B cell (primary cell): ENCODE results near the gene SUB1. TPM values are rescaled to one million over a fixed set of nuclear protein-coding genes. Genes with fewer than 3 reads are reported as not detected.

ENCODE experiments used
- ATAC-seq: fragments of 200-7000 bp; cut with Tn5 transposase; one replicate; pipeline ENCODE4 v1.10.0; 2021; ENCODE audit warnings: low read depth, mild to moderate bottlenecking, moderate number of reproducible peaks, moderate library complexity
- CTCF ChIA-PET: fragments of 350-600 bp; sonication (Branson Sonifier 250); formaldehyde crosslinking; loops from one replicate; lab custom pipeline; 2021; ENCODE audit warnings: antibody characterized with exemption, inconsistent platforms; lab: Charles Lee
- POLR2A ChIA-PET: fragments of 350-600 bp; sonication (Branson Sonifier 250); formaldehyde crosslinking; loops from one replicate; lab custom pipeline; 2021; ENCODE audit warnings: antibody characterized with exemption; lab: Charles Lee
- DNase-seq: peaks from one replicate; pipeline ENCODE4 v3.0.0; 2013
- H2AFZ ChIP-seq: 2 replicates; pipeline ENCODE4 v1.6.1; 2012; ENCODE audit warnings: mild to moderate bottlenecking, low read depth, low read length; ENCODE audit not compliant: insufficient read depth, poor library complexity, severe bottlenecking
- H3K27ac ChIP-seq, 2 donors: 1 replicate in 1 of 2; 2 replicates in 1 of 2; pipeline ENCODE4 v1.5.1; 2012 to 2013; ENCODE audit warnings: low read length in 2 of 2, mild to moderate bottlenecking in 2 of 2, moderate library complexity in 1 of 2
- H3K27me3 ChIP-seq, 4 experiments: fragments of 200-600 bp in 1 of 4; sonication (generic) in 1 of 4; replicated peaks in 1 of 4; 1 replicate in 2 of 4; 2 replicates in 2 of 4; pipeline versions ENCODE4 v1.6.1 to v1.7.0; 2013 to 2016; ENCODE audit warnings: low read length in 3 of 4, mild to moderate bottlenecking in 2 of 4, mixed read lengths in 1 of 4, moderate library complexity in 1 of 4; ENCODE audit not compliant: insufficient read depth in 4 of 4, control insufficient read depth in 3 of 4; ENCODE audit errors: control extremely low read depth in 1 of 4
- H3K36me3 ChIP-seq, 2 experiments: replicated peaks in 1 of 2; 1 replicate in 1 of 2; 2 replicates in 1 of 2; pipeline versions ENCODE4 v1.6.1 to v1.7.1; 2013; ENCODE audit warnings: low read length in 1 of 2; ENCODE audit not compliant: insufficient read depth in 2 of 2, control insufficient read depth in 1 of 2; ENCODE audit errors: control extremely low read depth in 1 of 2, extremely low read depth in 1 of 2
- H3K4me1 ChIP-seq, 2 donors: fragments of 200-600 bp in 1 of 2; sonication (generic) in 1 of 2; 1 replicate in 1 of 2; 2 replicates in 1 of 2; pipeline versions ENCODE4 v1.5.1 to v1.6.1; 2013 to 2017; ENCODE audit warnings: low read length in 2 of 2; ENCODE audit not compliant: control insufficient read depth in 2 of 2, insufficient read depth in 2 of 2
- H3K4me2 ChIP-seq: replicated peaks from 2 replicates; pipeline ENCODE3; 2012; ENCODE audit warnings: mild to moderate bottlenecking, low read depth, low read length; ENCODE audit not compliant: poor library complexity, severe bottlenecking
- H3K4me3 ChIP-seq, 5 experiments: fragments of 200-600 bp in 1 of 5; sonication (generic) in 1 of 5; 1 replicate in 3 of 5; 2 replicates in 2 of 5; pipeline versions ENCODE4 v1.5.1 to v1.7.0; 2011 to 2016; ENCODE audit warnings: low read length in 4 of 5, mild to moderate bottlenecking in 4 of 5, low read depth in 2 of 5, control low read depth in 1 of 5, moderate library complexity in 1 of 5; ENCODE audit not compliant: insufficient read depth in 1 of 5; ENCODE audit errors: control extremely low read depth in 1 of 5, extremely low read depth in 1 of 5
- H3K79me2 ChIP-seq: fragments of 200-600 bp; sonication (generic); one replicate; pipeline ENCODE4 v1.6.0; 2016; ENCODE audit warnings: low read length; ENCODE audit not compliant: control insufficient read depth, insufficient read depth
- H3K9ac ChIP-seq: fragments of 200-600 bp; sonication (generic); 2 replicates; pipeline ENCODE4 v1.6.1; 2017; ENCODE audit warnings: mild to moderate bottlenecking, low read length, moderate library complexity
- H3K9me3 ChIP-seq, 3 donors: one replicate each; pipeline versions ENCODE4 v1.6.1 to v1.7.1; 2013; ENCODE audit warnings: low read length in 2 of 3; ENCODE audit not compliant: control insufficient read depth in 2 of 3, insufficient read depth in 1 of 3; ENCODE audit errors: control extremely low read depth in 1 of 3
- H4K20me1 ChIP-seq: 2 replicates; pipeline ENCODE4 v1.6.0; 2012; ENCODE audit warnings: mild to moderate bottlenecking, low read length; ENCODE audit not compliant: insufficient read depth, control insufficient read depth, poor library complexity, severe bottlenecking
- H3K27ac Mint-ChIP-seq: one replicate; pipeline ENCODE4 v1.8.0; 2021; ENCODE audit warnings: mixed read lengths
- H3K27me3 Mint-ChIP-seq: one replicate; pipeline ENCODE4 v1.8.0; 2021; ENCODE audit warnings: mixed read lengths
- H3K4me1 Mint-ChIP-seq: one replicate; pipeline ENCODE4 v1.8.0; 2021; ENCODE audit warnings: mixed read lengths
- H3K4me3 Mint-ChIP-seq: one replicate; pipeline ENCODE4 v1.8.0; 2021; ENCODE audit warnings: mixed read lengths
- H3K9me3 Mint-ChIP-seq: one replicate; pipeline ENCODE4 v1.8.0; 2022; ENCODE audit warnings: mixed read lengths; ENCODE audit not compliant: insufficient read depth
- CTCF ChIP-seq: fragments of 200-600 bp; IDR thresholded peaks from one replicate; pipeline ENCODE4 v1.8.0; 2022; ENCODE audit warnings: antibody characterized with exemption, mild to moderate bottlenecking
- EZH2 ChIP-seq: IDR thresholded peaks from 2 replicates; pipeline ENCODE4 v1.6.1; 2012; ENCODE audit warnings: borderline replicate concordance, low read depth, mild to moderate bottlenecking, moderate library complexity, low read length; ENCODE audit not compliant: insufficient read depth, poor library complexity, severe bottlenecking
- WGBS: methylation state at CpG from one replicate; pipeline ENCODE4 v1.1.5; 2013; ENCODE audit warnings: missing lambda C conversion rate; ENCODE audit not compliant: insufficient coverage; 5-methylcytosine and 5-hydroxymethylcytosine counted together
- intact Hi-C: fragments of 100-400 bp; cut with micrococcal nuclease; formaldehyde crosslinking; loops from one replicate; pipeline ENCODE4 v1.10.0; 2022
- polyA plus RNA-seq: library from polyadenylated mRNA; depleted of rRNA; stranded (reverse); fragments of >200 nt; gene quantifications from 2 replicates; pipeline ENCODE4 v1.2.3, GENCODE V29; 2012
- total RNA-seq, 2 donors: library from RNA; stranded (reverse); fragments of 120-200 nt in 1 of 2; gene quantifications; 1 replicate in 1 of 2; 2 replicates in 1 of 2; pipeline versions ENCODE4 v1.2.3 to v1.2.4, GENCODE V29; 2013 to 2022

Gene SUB1
- total and polyA plus RNA-seq, 2 donors (not counting 1 experiment from before 2014, with no cell fraction given): 55.4 to 117 TPM

GRCh38 chr5:32583582-32584232 lies 1.6 kb upstream of the SUB1 start:
- peaks cover 0 to 4% of the 10 kb centered on the region in 2 experiments for H3K36me3 ChIP-seq
- intact Hi-C loops: loop anchor here (2.0 kb wide), 2 partner anchors 45 to 409 kb away; partner anchors contain the start of gene GOLPH3
- ATAC-seq (peak; percentile 63), DNase-seq (peak; percentile 88)
- CTCF ChIA-PET: interaction anchor here (1.2 to 5.5 kb wide), 6 partner anchors 9 to 351 kb away, joined by 3 to 74 read pairs (median 4); no protein-coding TSS in a partner anchor
- H3K4me2 ChIP-seq: peak overlapping the region; percentile 68
- H2AFZ ChIP-seq: no peak overlapping the region
- Mint-ChIP-seq H3K27ac (peak overlapping the region; percentile 97), H3K9me3 (no peaks in the 10 kb centered on the region), H3K27me3 (no peaks in the 10 kb centered on the region), H3K4me1 (peaks cover 79% of the 10 kb centered on the region), H3K4me3 (peak overlapping the region; percentile 68)
- peaks cover 65 to 79% of the 10 kb centered on the region in 2 donors for H3K4me1 ChIP-seq
- H3K9ac ChIP-seq: peak overlapping the region; percentile 26
- POLR2A ChIA-PET: interaction anchor here (0.6 to 2.2 kb wide), 6 partner anchors 9 to 141 kb away, joined by 3 to 8 read pairs (median 3); partner anchors contain the start of gene ZFR
- H3K4me3 ChIP-seq: peak overlapping the region; percentile 1 to 38 (median 25)
- H3K79me2 ChIP-seq: peaks cover 28% of the 10 kb centered on the region
- TF ChIP-seq CTCF (no peak), EZH2 (no peak)
- H3K9me3 ChIP-seq: peaks cover 0 to 4% (median 0%) of the 10 kb centered on the region in 3 donors
- WGBS: 63% methylated on average over 10 of the region's 16 CpGs
- peaks cover 39% of the 10 kb centered on the region for H4K20me1 ChIP-seq
- H3K27me3 ChIP-seq: no peaks in the 10 kb centered on the region
- H3K27ac ChIP-seq: peak overlapping the region; percentile 55 to 67
